OCI-LY7 (cell line): ENCODE measurements around the gene COL4A2. TPM values are rescaled to one million over a fixed set of nuclear protein-coding genes. Genes with fewer than 3 reads are reported as not detected.

ENCODE experiments used
- BruUV-seq: library from RNA; stranded (reverse); fragments of 400-500 nt; replicated peaks from 2 replicates; lab custom pipeline; 2021; lab: Mats Ljungman, UMichigan
- CTCF ChIA-PET: fragments of 300-600 bp; sonication (Branson Sonifier 250); formaldehyde crosslinking; loops from one replicate; lab custom pipeline; 2022; ENCODE audit warnings: antibody characterized with exemption; ENCODE audit not compliant: unreplicated experiment; lab: Charles Lee
- POLR2A ChIA-PET: fragments of 300-600 bp; sonication (Branson Sonifier 250); formaldehyde crosslinking; loops from one replicate; lab custom pipeline; 2022; ENCODE audit warnings: antibody characterized with exemption; lab: Charles Lee
- DNase-seq: peaks from one replicate; pipeline ENCODE4 v3.0.0-alpha.2; 2015; ENCODE audit warnings: low spot score
- H2AFZ ChIP-seq: fragments of 200-600 bp; sonication (generic), shearing (Covaris generic); 2 replicates; pipeline ENCODE4 v1.6.1; 2014; ENCODE audit warnings: mild to moderate bottlenecking, antibody characterized with exemption, low read length, moderate library complexity
- H3K27ac ChIP-seq: fragments of 200-600 bp; sonication (generic); 2 replicates; pipeline ENCODE4 v1.5.1; 2014; ENCODE audit warnings: mixed run types, low read depth, mild to moderate bottlenecking, moderate library complexity, low read length, inconsistent platforms; ENCODE audit not compliant: poor library complexity, severe bottlenecking
- H3K36me3 ChIP-seq: fragments of 200-600 bp; sonication (generic); 2 replicates; pipeline ENCODE4 v1.6.1; 2014; ENCODE audit warnings: mild to moderate bottlenecking, antibody characterized with exemption, low read length, moderate library complexity, mixed read lengths; ENCODE audit not compliant: insufficient read depth
- H3K4me1 ChIP-seq: fragments of 200-600 bp; sonication (generic); 2 replicates; pipeline ENCODE4 v1.5.1; 2014; ENCODE audit warnings: mild to moderate bottlenecking, low read length; ENCODE audit not compliant: insufficient read depth, poor library complexity, severe bottlenecking
- H3K4me2 ChIP-seq: fragments of 200-600 bp; sonication (generic); 2 replicates; pipeline ENCODE4 v1.6.1; 2014; ENCODE audit warnings: mild to moderate bottlenecking, low read length
- H3K4me3 ChIP-seq: fragments of 200-600 bp; sonication (generic); 2 replicates; pipeline ENCODE4 v1.5.1; 2014; ENCODE audit warnings: mild to moderate bottlenecking, low read depth, low read length; ENCODE audit not compliant: poor library complexity, severe bottlenecking
- H3K79me2 ChIP-seq: fragments of 200-600 bp; sonication (generic); 2 replicates; pipeline ENCODE4 v1.6.1; 2016; ENCODE audit warnings: low read depth, mild to moderate bottlenecking, low read length, moderate library complexity, mixed read lengths; ENCODE audit not compliant: insufficient read depth
- H3K9me2 ChIP-seq: fragments of 200-600 bp; sonication (generic); 2 replicates; pipeline ENCODE4 v1.6.1; 2016; ENCODE audit warnings: mild to moderate bottlenecking, low read length, mixed read lengths; ENCODE audit not compliant: insufficient read depth
- H3K9me3 ChIP-seq: fragments of 200-600 bp; sonication (generic); 2 replicates; pipeline ENCODE4 v1.6.1; 2014; ENCODE audit warnings: mild to moderate bottlenecking, mixed run types, low read length, mixed read lengths
- H4K20me1 ChIP-seq: fragments of 200-600 bp; sonication (generic); 2 replicates; pipeline ENCODE4 v1.6.1; 2014; ENCODE audit warnings: mild to moderate bottlenecking, antibody characterized with exemption, low read length, moderate library complexity, mixed read lengths; ENCODE audit not compliant: insufficient read depth
- CTCF ChIP-seq: fragments of 200-600 bp; sonication (generic); conservative IDR thresholded peaks from 2 replicates; pipeline ENCODE4 v1.5.1; 2014; ENCODE audit warnings: mild to moderate bottlenecking, antibody characterized with exemption, low read length, moderate library complexity, mixed read lengths
- EZH2phosphoT487 ChIP-seq: fragments of 200-600 bp; sonication (generic); IDR thresholded peaks from 2 replicates; pipeline ENCODE4 v1.6.1; 2018; ENCODE audit warnings: low read depth, borderline replicate concordance, mild to moderate bottlenecking, mixed run types, antibody characterized with exemption, low read length, moderate library complexity, mixed read lengths
- intact Hi-C: fragments of 100-400 bp; cut with micrococcal nuclease; formaldehyde crosslinking; loops from one replicate; pipeline ENCODE4 v1.10.0; 2022; ENCODE audit not compliant: unreplicated experiment
- total RNA-seq, 2 experiments: library from RNA; depleted of rRNA in 1 of 2; stranded (reverse); fragments of >200 nt in 1 of 2; shearing (Covaris generic) in 1 of 2; gene quantifications; 2 replicates each; pipeline ENCODE4 v1.2.3, GENCODE V29; 2014 to 2022

COL4A2 gene
- total RNA-seq, 2 experiments from 2014 or later, result 0.34 TPM; not detected in 1

- Histone ChIP-seq H2AFZ (no peak overlapping the region), H3K79me2 (no peaks in the 10 kb centered on the region), H3K9me3 (no peaks in the 10 kb centered on the region), H3K27ac (no peak overlapping the region), H3K36me3 (no peaks in the 10 kb centered on the region), H3K9me2 (no peaks in the 10 kb centered on the region), H3K4me2 (no peak overlapping the region), H3K4me3 (no peak overlapping the region), H4K20me1 (no peaks in the 10 kb centered on the region), H3K4me1 (no peaks in the 10 kb centered on the region)
- intact Hi-C loops, result no loop called here
- BruUV-seq, result no TSS peak
- DNase-seq, result no peak
- ChIA-PET POLR2A (no interaction called here), CTCF (no interaction called here)
- TF ChIP-seq EZH2phosphoT487, result no peak
- TF ChIP-seq CTCF, result no peak
Measured at GRCh38 chr13:110380359-110381028, 73.4 kb downstream of the COL4A2 start.

GRCh38 chr13:110381029-110381360 lies 73.9 kb downstream of the COL4A2 start:
- no peak overlapping the region for H2AFZ ChIP-seq
- H4K20me1 ChIP-seq, result no peaks in the 10 kb centered on the region
- H3K4me1 ChIP-seq, result no peaks in the 10 kb centered on the region
- no peak overlapping the region for H3K4me3 ChIP-seq
- DNase-seq, result no peak
- POLR2A ChIA-PET, result no interaction called here
- TF ChIP-seq CTCF (no peak), EZH2phosphoT487 (no peak)
- no peaks in the 10 kb centered on the region for H3K36me3 ChIP-seq
- BruUV-seq, result no TSS peak
- no peaks in the 10 kb centered on the region for H3K9me3 ChIP-seq
- no peaks in the 10 kb centered on the region for H3K9me2 ChIP-seq
- H3K79me2 ChIP-seq, result no peaks in the 10 kb centered on the region
- CTCF ChIA-PET, result no interaction called here
- no peak overlapping the region for H3K4me2 ChIP-seq
- H3K27ac ChIP-seq, result no peak overlapping the region
- intact Hi-C loops, result no loop called here

GRCh38 chr13:110382229-110382628 lies 75.1 kb downstream of the COL4A2 start:
- Histone ChIP-seq H3K4me3 (no peak overlapping the region), H4K20me1 (no peaks in the 10 kb centered on the region), H2AFZ (no peak overlapping the region), H3K4me1 (no peaks in the 10 kb centered on the region), H3K36me3 (no peaks in the 10 kb centered on the region), H3K79me2 (no peaks in the 10 kb centered on the region), H3K9me2 (no peaks in the 10 kb centered on the region), H3K27ac (no peak overlapping the region), H3K9me3 (no peaks in the 10 kb centered on the region), H3K4me2 (no peak overlapping the region)
- BruUV-seq, result no TSS peak
- no peak for DNase-seq
- POLR2A ChIA-PET, result no interaction called here
- CTCF ChIA-PET, result no interaction called here
- TF ChIP-seq EZH2phosphoT487, result no peak
- no peak for TF ChIP-seq CTCF
- intact Hi-C loops, result no loop called here
